ENCODE results near the gene SLC38A11. TPM values are rescaled to one million over a fixed set of nuclear protein-coding genes. Genes with fewer than 3 reads are reported as not detected.

SLC38A11 gene
- total and polyA plus RNA-seq, 2 of the 8 experiments (the other 6 are each of a cell fraction or from before 2014, with no cell fraction given) = not detected

DNA sequence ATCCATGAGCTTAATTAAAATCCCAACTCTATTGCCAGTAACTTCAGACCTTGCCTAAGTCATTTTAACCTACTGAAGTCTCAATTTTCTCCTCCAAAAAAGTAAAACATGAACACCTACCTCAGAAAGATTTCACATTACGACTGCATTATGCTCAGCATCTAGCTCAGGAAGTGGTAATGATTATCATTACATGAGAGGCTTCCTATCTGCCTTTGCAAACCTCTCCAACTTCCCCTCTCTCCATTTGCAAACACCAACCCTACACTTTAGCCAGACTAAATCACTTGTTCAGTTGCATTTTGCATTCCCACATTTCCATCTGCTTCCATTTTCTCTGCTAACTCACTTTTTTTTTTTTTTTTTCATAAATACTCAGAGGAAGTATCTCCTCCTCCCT is 6.8 kb downstream of the SLC38A11 start (continued):
- TF ChIP-seq CHD7 (IDR thresholded peaks at IDR 0.05; ENCODE audit: insufficient replicate concordance, low read length) = no peak
- no peak for TF ChIP-seq TEAD4 (IDR thresholded peaks at IDR 0.05; ENCODE audit: low read depth, low read length)
- TF ChIP-seq RBBP5 (IDR thresholded peaks at IDR 0.05; ENCODE audit: borderline replicate concordance, low read depth, low read length) = no peak

Measured in H1 (cell line).